Measurements from ENCODE around the gene RIMBP2. TPM values are rescaled to one million over a fixed set of nuclear protein-coding genes. Genes with fewer than 3 reads are reported as not detected.

The RIMBP2 gene
- total RNA-seq, 1 donor from 2014 or later = 0.99 TPM

DNA sequence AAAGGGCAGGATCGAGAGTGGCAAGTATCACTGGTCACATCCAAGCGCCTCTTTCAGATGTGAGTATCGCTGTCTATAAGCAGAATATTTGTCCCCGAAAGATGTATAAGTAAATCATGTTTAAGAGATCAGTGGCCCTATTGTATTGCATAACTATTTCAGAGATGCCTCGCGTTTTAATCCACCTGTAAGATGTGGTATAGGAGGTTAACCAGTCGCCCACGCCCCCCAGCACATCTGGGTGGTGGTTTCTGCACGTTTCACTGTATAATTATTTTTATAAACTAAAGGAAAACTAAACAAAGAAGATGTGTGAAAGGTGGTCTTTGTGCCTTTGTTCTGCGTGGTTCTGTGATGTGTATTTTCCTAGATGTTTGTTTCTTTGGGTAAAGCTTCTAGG, 28.9 kb downstream of the RIMBP2 start:
- Histone ChIP-seq H3K27ac (no peak overlapping the region), H3K9ac (no peak overlapping the region), H3K4me1 (peaks cover 4% of the 10 kb centered on the region), H4K20me1 (ENCODE audit: low read depth) (no peaks in the 10 kb centered on the region), H3K9me3 (ENCODE audit: low read depth) (no peaks in the 10 kb centered on the region), H3K4me2 (no peak overlapping the region), H3K79me2 (ENCODE audit: low read depth) (no peaks in the 10 kb centered on the region), H3F3A (ENCODE audit: low read depth) (no peaks in the 10 kb centered on the region), H2AFZ (replicated peaks) (no peak overlapping the region), H3K4me3 (no peak overlapping the region), H3K27me3 (no peaks in the 10 kb centered on the region), H3K36me3 (no peaks in the 10 kb centered on the region)
- no peak overlapping the region for H3K4me3 Mint-ChIP-seq
- peaks cover 26% of the 10 kb centered on the region for H3K4me1 Mint-ChIP-seq
- H3K27ac Mint-ChIP-seq = no peak overlapping the region
- peaks cover 6% of the 10 kb centered on the region for H3K27me3 Mint-ChIP-seq (ENCODE audit: insufficient read depth, low read depth)
- TF ChIP-seq, protein P1, sequence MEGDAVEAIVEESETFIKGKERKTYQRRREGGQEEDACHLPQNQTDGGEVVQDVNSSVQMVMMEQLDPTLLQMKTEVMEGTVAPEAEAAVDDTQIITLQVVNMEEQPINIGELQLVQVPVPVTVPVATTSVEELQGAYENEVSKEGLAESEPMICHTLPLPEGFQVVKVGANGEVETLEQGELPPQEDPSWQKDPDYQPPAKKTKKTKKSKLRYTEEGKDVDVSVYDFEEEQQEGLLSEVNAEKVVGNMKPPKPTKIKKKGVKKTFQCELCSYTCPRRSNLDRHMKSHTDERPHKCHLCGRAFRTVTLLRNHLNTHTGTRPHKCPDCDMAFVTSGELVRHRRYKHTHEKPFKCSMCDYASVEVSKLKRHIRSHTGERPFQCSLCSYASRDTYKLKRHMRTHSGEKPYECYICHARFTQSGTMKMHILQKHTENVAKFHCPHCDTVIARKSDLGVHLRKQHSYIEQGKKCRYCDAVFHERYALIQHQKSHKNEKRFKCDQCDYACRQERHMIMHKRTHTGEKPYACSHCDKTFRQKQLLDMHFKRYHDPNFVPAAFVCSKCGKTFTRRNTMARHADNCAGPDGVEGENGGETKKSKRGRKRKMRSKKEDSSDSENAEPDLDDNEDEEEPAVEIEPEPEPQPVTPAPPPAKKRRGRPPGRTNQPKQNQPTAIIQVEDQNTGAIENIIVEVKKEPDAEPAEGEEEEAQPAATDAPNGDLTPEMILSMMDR (IDR thresholded peaks at IDR 0.05) = no peak
- TF ChIP-seq EZH2 (IDR thresholded peaks at IDR 0.05) (no peak), EZH2phosphoT487 (IDR thresholded peaks at IDR 0.05) (no peak)
- no peaks in the 10 kb centered on the region for H3K36me3 Mint-ChIP-seq
- no peak for DNase-seq (ENCODE audit: low spot score)
- H3K9me3 Mint-ChIP-seq = no peaks in the 10 kb centered on the region

DNA sequence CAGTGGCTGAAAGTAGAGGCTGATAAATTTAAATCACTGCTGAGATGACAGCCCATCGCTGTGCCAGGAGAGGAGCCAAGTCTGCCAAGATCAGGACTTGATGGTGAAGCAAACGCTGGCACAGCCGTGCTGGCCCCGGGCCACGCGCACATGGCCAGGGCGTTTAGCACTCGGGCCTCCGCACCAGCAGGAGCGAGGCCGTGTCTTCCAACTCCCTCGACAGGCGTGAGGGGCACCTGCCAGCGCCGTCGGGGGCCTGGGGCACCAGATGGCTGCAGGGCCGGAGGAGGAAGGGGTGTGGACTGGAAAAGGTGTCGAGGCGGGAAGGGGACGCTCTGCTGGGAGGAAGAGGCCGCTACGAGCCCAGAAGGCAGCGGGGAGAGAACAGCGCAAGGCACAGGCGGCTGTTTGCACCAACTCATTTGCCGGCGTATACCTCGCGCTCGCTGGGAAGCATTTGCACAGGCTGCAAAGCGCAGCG, 29.5 kb downstream of the RIMBP2 start:
- peak; percentile 13 for DNase-seq (ENCODE audit: low spot score)
- no peak overlapping the region for H3K9ac ChIP-seq
- no peaks in the 10 kb centered on the region for H4K20me1 ChIP-seq (ENCODE audit: low read depth)
- H2AFZ ChIP-seq (replicated peaks) = no peak overlapping the region
- Mint-ChIP-seq H3K9me3 (no peaks in the 10 kb centered on the region), H3K27me3 (ENCODE audit: insufficient read depth, low read depth) (peaks cover 6% of the 10 kb centered on the region), H3K4me1 (peaks cover 22% of the 10 kb centered on the region), H3K36me3 (no peaks in the 10 kb centered on the region), H3K27ac (no peak overlapping the region), H3K4me3 (no peak overlapping the region)
- H3F3A ChIP-seq (ENCODE audit: low read depth) = no peaks in the 10 kb centered on the region
- no peak overlapping the region for H3K4me2 ChIP-seq
- H3K4me3 ChIP-seq = no peak overlapping the region
- H3K36me3 ChIP-seq = no peaks in the 10 kb centered on the region
- no peaks in the 10 kb centered on the region for H3K4me1 ChIP-seq
- TF ChIP-seq, protein P1 (IDR thresholded peaks at IDR 0.05) = no peak
- TF ChIP-seq EZH2phosphoT487 (IDR thresholded peaks at IDR 0.05) = no peak
- no peak for TF ChIP-seq EZH2 (IDR thresholded peaks at IDR 0.05)
- H3K27ac ChIP-seq = no peak overlapping the region
- no peaks in the 10 kb centered on the region for H3K9me3 ChIP-seq (ENCODE audit: low read depth)
- no peaks in the 10 kb centered on the region for H3K27me3 ChIP-seq
- no peaks in the 10 kb centered on the region for H3K79me2 ChIP-seq (ENCODE audit: low read depth)

DNA sequence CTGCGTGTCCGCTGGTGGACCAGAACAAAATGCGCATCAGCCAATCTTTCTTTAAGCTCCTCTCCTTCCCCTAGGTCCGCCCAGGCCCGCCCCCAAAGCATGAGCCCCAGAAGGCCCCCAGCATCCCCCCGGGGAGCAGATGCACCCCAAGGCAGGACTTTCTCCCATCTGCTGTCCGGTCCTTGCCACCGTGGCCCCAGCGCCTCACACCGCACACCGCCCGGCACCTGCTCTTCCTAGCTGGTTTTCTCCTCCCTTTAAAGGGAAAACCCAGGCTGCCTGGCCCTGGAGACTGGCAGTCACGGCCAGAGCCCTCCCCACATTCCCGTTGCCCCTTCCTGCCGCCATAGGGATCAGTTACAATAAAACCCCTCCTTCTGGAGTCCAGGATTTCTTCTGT, 30.2 kb downstream of the RIMBP2 start:
- Histone ChIP-seq H4K20me1 (ENCODE audit: low read depth) (no peaks in the 10 kb centered on the region), H3K9me3 (ENCODE audit: low read depth) (no peaks in the 10 kb centered on the region), H3K4me3 (no peak overlapping the region), H3K36me3 (no peaks in the 10 kb centered on the region), H3K27me3 (no peaks in the 10 kb centered on the region), H2AFZ (replicated peaks) (no peak overlapping the region), H3K4me2 (no peak overlapping the region), H3K4me1 (no peaks in the 10 kb centered on the region), H3K79me2 (ENCODE audit: low read depth) (no peaks in the 10 kb centered on the region), H3K27ac (no peak overlapping the region), H3K9ac (no peak overlapping the region), H3F3A (ENCODE audit: low read depth) (no peaks in the 10 kb centered on the region)
- Mint-ChIP-seq H3K9me3 (no peaks in the 10 kb centered on the region), H3K27ac (no peak overlapping the region), H3K27me3 (ENCODE audit: insufficient read depth, low read depth) (peaks cover 6% of the 10 kb centered on the region), H3K4me3 (no peak overlapping the region), H3K36me3 (no peaks in the 10 kb centered on the region), H3K4me1 (peaks cover 22% of the 10 kb centered on the region)
- TF ChIP-seq, protein P1 (IDR thresholded peaks at IDR 0.05) = no peak
- TF ChIP-seq EZH2 (IDR thresholded peaks at IDR 0.05) (no peak), EZH2phosphoT487 (IDR thresholded peaks at IDR 0.05) (no peak)
- DNase-seq (ENCODE audit: low spot score) = no peak
